ENCODE measurements around the gene TBC1D5.

The TBC1D5 gene

GRCh38 chr3:17195856-17196604 is 546.4 kb downstream of the TBC1D5 start:
- DNase-seq, result no peak

- peak; percentile 63 for DNase-seq
Observed at GRCh38 chr3:17195192-17195611, 547.2 kb downstream of the TBC1D5 start.

- DNase-seq, result no peak
Observed at GRCh38 chr3:17194116-17194515, 548.3 kb downstream of the TBC1D5 start.

- DNase-seq, result no peak
Observed at GRCh38 chr3:17192995-17193394, 549.4 kb downstream of the TBC1D5 start.

- DNase-seq, result no peak
Observed at GRCh38 chr3:17190353-17191078, 551.9 kb downstream of the TBC1D5 start.

GRCh38 chr3:17188378-17188777 is 554.1 kb downstream of the TBC1D5 start:
- no peak for DNase-seq

- no peak for DNase-seq
Observed at GRCh38 chr3:17187589-17188184, 554.7 kb downstream of the TBC1D5 start.

GRCh38 chr3:17183951-17184550 is 558.4 kb downstream of the TBC1D5 start:
- DNase-seq, result no peak

GRCh38 chr3:17182166-17182565 is 560.3 kb downstream of the TBC1D5 start:
- DNase-seq, result no peak

GRCh38 chr3:17181413-17181907 is 561.0 kb downstream of the TBC1D5 start:
- DNase-seq, result no peak

GRCh38 chr3:17179381-17180205 is 562.8 kb downstream of the TBC1D5 start:
- no peak for DNase-seq

GRCh38 chr3:17176757-17177156 is 565.7 kb downstream of the TBC1D5 start:
- DNase-seq, result no peak

GRCh38 chr3:17175187-17175807 is 567.1 kb downstream of the TBC1D5 start:
- no peak for DNase-seq

- DNase-seq, result no peak
Observed at GRCh38 chr3:17166369-17166768, 576.1 kb downstream of the TBC1D5 start.

- no peak for DNase-seq
Observed at GRCh38 chr3:17162116-17162515, 580.3 kb downstream of the TBC1D5 start.

- DNase-seq, result no peak
Observed at GRCh38 chr3:17160597-17160996, 581.8 kb downstream of the TBC1D5 start.

- DNase-seq, result no peak
Observed at GRCh38 chr3:17158941-17159682, 583.3 kb downstream of the TBC1D5 start.

GRCh38 chr3:17157713-17158112 is 584.7 kb downstream of the TBC1D5 start:
- DNase-seq, result no peak

GRCh38 chr3:17156864-17157263 is 585.6 kb downstream of the TBC1D5 start:
- no peak for DNase-seq

GRCh38 chr3:17155951-17156350 is 586.5 kb downstream of the TBC1D5 start:
- no peak for DNase-seq

GRCh38 chr3:17154941-17155340 is 587.5 kb downstream of the TBC1D5 start:
- no peak for DNase-seq
